Mesendoderm (in vitro differentiated cells): ENCODE measurements around the gene UBA7.

Experiments used
- DNase-seq: peaks from one replicate; pipeline ENCODE4 v3.0.0; 2013
- H2AK5ac ChIP-seq: 2 replicates; pipeline ENCODE4 v1.6.1; 2013; ENCODE audit warnings: low read length, inconsistent platforms
- H2BK120ac ChIP-seq: 2 replicates; pipeline ENCODE4 v1.6.1; 2013; ENCODE audit warnings: low read depth, mild to moderate bottlenecking, low read length, moderate library complexity, mixed read lengths
- H2BK15ac ChIP-seq: replicated peaks from 2 replicates; pipeline ENCODE4 v1.6.1; 2013; ENCODE audit warnings: low read depth, mild to moderate bottlenecking, moderate library complexity
- H2BK5ac ChIP-seq: 2 replicates; pipeline ENCODE4 v1.6.1; 2013; ENCODE audit warnings: low read length, inconsistent platforms
- H3K18ac ChIP-seq: 2 replicates; pipeline ENCODE4 v1.6.1; 2013; ENCODE audit warnings: mild to moderate bottlenecking, low read length, mixed read lengths
- H3K23ac ChIP-seq: one replicate; pipeline ENCODE4 v1.6.1; 2013; ENCODE audit warnings: low read length
- H3K27ac ChIP-seq: 2 replicates; pipeline ENCODE4 v1.5.1; 2013; ENCODE audit warnings: low read depth, mild to moderate bottlenecking, inconsistent platforms, low read length, moderate library complexity
- H3K27me3 ChIP-seq: 2 replicates; pipeline ENCODE4 v1.6.1; 2013; ENCODE audit warnings: low read length, control low read depth, mild to moderate bottlenecking, inconsistent platforms; ENCODE audit not compliant: insufficient read depth, poor library complexity
- H3K36me3 ChIP-seq: 2 replicates; pipeline ENCODE4 v1.6.1; 2013; ENCODE audit warnings: low read length, inconsistent platforms; ENCODE audit not compliant: control insufficient read depth, insufficient read depth
- H3K4ac ChIP-seq: one replicate; pipeline ENCODE4 v1.6.1; 2013; ENCODE audit warnings: low read depth, mild to moderate bottlenecking, low read length, moderate library complexity
- H3K4me1 ChIP-seq: 2 replicates; pipeline ENCODE4 v1.6.1; 2013; ENCODE audit warnings: low read depth, low read length, inconsistent platforms; ENCODE audit not compliant: control insufficient read depth
- H3K4me2 ChIP-seq: 2 replicates; pipeline ENCODE4 v1.6.1; 2013; ENCODE audit warnings: low read length
- H3K4me3 ChIP-seq: 2 replicates; pipeline ENCODE4 v1.5.1; 2013; ENCODE audit warnings: mild to moderate bottlenecking, low read length
- H3K56ac ChIP-seq: one replicate; pipeline ENCODE4 v1.6.1; 2013; ENCODE audit warnings: low read length
- H3K79me1 ChIP-seq: 2 replicates; pipeline ENCODE4 v1.6.1; 2013; ENCODE audit warnings: low read length, inconsistent platforms
- H3K79me2 ChIP-seq: 2 replicates; pipeline ENCODE4 v1.6.1; 2013; ENCODE audit warnings: mild to moderate bottlenecking, low read length; ENCODE audit not compliant: control insufficient read depth, insufficient read depth
- H3K9ac ChIP-seq: 2 replicates; pipeline ENCODE4 v1.6.1; 2013; ENCODE audit warnings: low read length, inconsistent platforms
- H4K5ac ChIP-seq: one replicate; pipeline ENCODE4 v1.6.1; 2013; ENCODE audit warnings: low read length
- H4K8ac ChIP-seq: one replicate; pipeline ENCODE4 v1.6.1; 2013; ENCODE audit warnings: low read depth, mild to moderate bottlenecking, control low read depth, low read length, moderate library complexity
- WGBS: extraction: QIAGEN DNeasy Blood & Tissue Kit; methylation state at CpG from one replicate; pipeline ENCODE4 v1.1.7; 2013; ENCODE audit warnings: low lambda C conversion rate, missing lambda C conversion rate; ENCODE audit not compliant: insufficient coverage; ENCODE audit errors: extremely low coverage; 5-methylcytosine and 5-hydroxymethylcytosine counted together

UBA7 gene

GRCh38 chr3:49794926-49795905 lies 18.5 kb downstream of the UBA7 start:
- H3K9ac ChIP-seq, result no peak overlapping the region
- no peak for DNase-seq

GRCh38 chr3:49794431-49794830 lies 19.3 kb downstream of the UBA7 start:
- no peak overlapping the region for H2BK120ac ChIP-seq
- no peak overlapping the region for H2BK5ac ChIP-seq
- H3K56ac ChIP-seq, result no peak overlapping the region
- no peak overlapping the region for H3K4ac ChIP-seq
- no peak overlapping the region for H3K23ac ChIP-seq
- H3K9ac ChIP-seq, result no peak overlapping the region
- H3K4me2 ChIP-seq, result no peak overlapping the region
- H4K8ac ChIP-seq, result no peak overlapping the region
- no peaks in the 10 kb centered on the region for H3K36me3 ChIP-seq
- no peak overlapping the region for H4K5ac ChIP-seq
- no peaks in the 10 kb centered on the region for H3K4me1 ChIP-seq
- no peaks in the 10 kb centered on the region for H3K79me1 ChIP-seq
- no peak overlapping the region for H3K27ac ChIP-seq
- H3K18ac ChIP-seq, result no peak overlapping the region
- no peaks in the 10 kb centered on the region for H3K27me3 ChIP-seq
- H2AK5ac ChIP-seq, result no peak overlapping the region
- H2BK15ac ChIP-seq, result no peak overlapping the region
- WGBS, result no CpG with 5 or more reads among the region's 4 CpGs
- H3K79me2 ChIP-seq, result no peaks in the 10 kb centered on the region
- DNase-seq, result no peak
- H3K4me3 ChIP-seq, result no peak overlapping the region

More at GRCh38 chr3:49794926-49795905, 18.5 kb downstream of the UBA7 start:
- no peak overlapping the region for H4K5ac ChIP-seq
- H2BK120ac ChIP-seq, result no peak overlapping the region
- no peak overlapping the region for H2BK15ac ChIP-seq
- WGBS, result no CpG with 5 or more reads among the region's 24 CpGs
- no peak overlapping the region for H3K4ac ChIP-seq
- H3K27ac ChIP-seq, result no peak overlapping the region
- no peaks in the 10 kb centered on the region for H3K79me2 ChIP-seq
- H3K4me2 ChIP-seq, result no peak overlapping the region
- H4K8ac ChIP-seq, result no peak overlapping the region
- no peaks in the 10 kb centered on the region for H3K36me3 ChIP-seq
- no peak overlapping the region for H2AK5ac ChIP-seq
- H3K56ac ChIP-seq, result no peak overlapping the region
- no peak overlapping the region for H2BK5ac ChIP-seq
- H3K27me3 ChIP-seq, result no peaks in the 10 kb centered on the region
- H3K4me3 ChIP-seq, result no peak overlapping the region
- H3K79me1 ChIP-seq, result no peaks in the 10 kb centered on the region
- no peaks in the 10 kb centered on the region for H3K4me1 ChIP-seq
- no peak overlapping the region for H3K23ac ChIP-seq
- no peak overlapping the region for H3K18ac ChIP-seq

- H3K79me1 ChIP-seq, result no peaks in the 10 kb centered on the region
- H3K4me1 ChIP-seq, result no peaks in the 10 kb centered on the region
- no peak overlapping the region for H3K9ac ChIP-seq
- H3K4me3 ChIP-seq, result no peak overlapping the region
- H2AK5ac ChIP-seq, result no peak overlapping the region
- H3K27ac ChIP-seq, result no peak overlapping the region
- no peak overlapping the region for H2BK120ac ChIP-seq
- WGBS, result no CpG with 5 or more reads among the region's 13 CpGs
- H3K18ac ChIP-seq, result no peak overlapping the region
- H3K79me2 ChIP-seq, result no peaks in the 10 kb centered on the region
- no peak overlapping the region for H2BK15ac ChIP-seq
- no peak overlapping the region for H3K23ac ChIP-seq
- H3K4ac ChIP-seq, result no peak overlapping the region
- no peak overlapping the region for H3K4me2 ChIP-seq
- no peaks in the 10 kb centered on the region for H3K36me3 ChIP-seq
- DNase-seq, result no peak
- no peak overlapping the region for H2BK5ac ChIP-seq
- no peak overlapping the region for H3K56ac ChIP-seq
- H4K5ac ChIP-seq, result no peak overlapping the region
- H4K8ac ChIP-seq, result no peak overlapping the region
- no peaks in the 10 kb centered on the region for H3K27me3 ChIP-seq
These were observed 20.2 kb downstream of the UBA7 start for GRCh38 chr3:49793486-49794085.

- Histone ChIP-seq H3K23ac (no peak overlapping the region), H4K8ac (no peak overlapping the region), H3K9ac (no peak overlapping the region), H2BK15ac (no peak overlapping the region), H3K36me3 (no peaks in the 10 kb centered on the region), H2BK120ac (no peak overlapping the region), H3K79me2 (no peaks in the 10 kb centered on the region), H3K4me3 (no peak overlapping the region), H4K5ac (no peak overlapping the region), H3K4me2 (no peak overlapping the region), H2BK5ac (no peak overlapping the region), H3K4me1 (no peaks in the 10 kb centered on the region), H3K4ac (no peak overlapping the region), H3K27ac (no peak overlapping the region), H3K27me3 (no peaks in the 10 kb centered on the region), H3K79me1 (no peaks in the 10 kb centered on the region), H2AK5ac (no peak overlapping the region), H3K18ac (no peak overlapping the region), H3K56ac (no peak overlapping the region)
- DNase-seq, result no peak
- no CpG with 5 or more reads among the region's 10 CpGs for WGBS
These were observed 21.2 kb downstream of the UBA7 start for GRCh38 chr3:49792371-49793150.

GRCh38 chr3:49791571-49791970 lies 22.2 kb downstream of the UBA7 start:
- Histone ChIP-seq H3K56ac (no peak overlapping the region), H2BK15ac (no peak overlapping the region), H3K4me2 (no peak overlapping the region), H4K8ac (no peak overlapping the region), H3K9ac (no peak overlapping the region), H3K27ac (no peak overlapping the region), H3K18ac (no peak overlapping the region), H3K23ac (no peak overlapping the region), H3K4me3 (no peak overlapping the region), H3K4me1 (no peaks in the 10 kb centered on the region), H3K4ac (no peak overlapping the region), H4K5ac (no peak overlapping the region), H3K79me2 (no peaks in the 10 kb centered on the region), H2BK5ac (no peak overlapping the region), H3K79me1 (no peaks in the 10 kb centered on the region), H2AK5ac (no peak overlapping the region), H2BK120ac (no peak overlapping the region), H3K27me3 (no peaks in the 10 kb centered on the region), H3K36me3 (no peaks in the 10 kb centered on the region)
- DNase-seq, result no peak
- WGBS, result no CpG with 5 or more reads among the region's 4 CpGs
